Measurements from ENCODE around the gene HSPA6. TPM values are rescaled to one million over a fixed set of nuclear protein-coding genes. Genes with fewer than 3 reads are reported as not detected.

Gene HSPA6
- polyA plus RNA-seq, 1 donor from 2014 or later, result 3.8 TPM

DNA sequence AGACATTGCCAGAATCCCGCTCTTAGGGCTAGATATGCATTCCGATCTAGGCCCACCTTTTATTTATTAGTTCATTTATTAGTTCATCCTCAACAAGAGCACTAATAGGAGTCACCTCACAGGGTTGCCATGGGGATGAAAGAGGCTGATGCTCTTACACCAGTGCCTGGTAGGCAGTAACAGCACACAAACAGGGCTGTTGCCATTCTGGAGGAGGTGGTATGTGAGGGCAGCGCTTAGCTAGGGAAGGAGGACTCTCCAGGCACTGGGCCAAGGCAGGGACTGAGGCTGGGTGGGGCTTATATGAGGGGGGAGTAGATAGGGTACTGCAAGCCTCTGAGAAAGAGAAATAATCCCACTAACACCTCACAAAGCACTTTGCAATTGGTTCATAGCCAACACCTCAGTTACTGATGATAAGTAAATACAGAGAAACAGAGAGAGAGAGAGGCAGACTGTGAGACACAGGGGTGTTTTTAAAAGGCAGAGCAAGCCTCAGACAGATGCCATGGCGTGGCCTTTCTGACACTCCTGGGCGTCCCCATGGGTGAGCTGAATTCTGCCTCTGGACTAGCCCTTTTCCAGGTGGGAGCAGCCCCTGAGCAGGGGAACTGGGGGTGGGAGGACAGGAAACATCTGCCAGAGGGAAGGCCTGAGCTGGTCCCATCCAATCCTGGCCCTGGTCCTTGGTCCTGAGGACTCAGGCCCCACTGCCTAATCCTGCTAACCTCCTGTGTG, 13.2 kb upstream of the HSPA6 start:
- H3K9me2 ChIP-seq (ENCODE audit: insufficient read depth, low read length), result no peaks in the 10 kb centered on the region
- no peaks in the 10 kb centered on the region for H4K20me1 ChIP-seq (ENCODE audit: insufficient read depth)
- TF ChIP-seq TAF1 (IDR thresholded peaks at IDR 0.05; ENCODE audit: low read depth) (no peak), EZH2 (IDR thresholded peaks at IDR 0.05; ENCODE audit: borderline replicate concordance, insufficient read depth, low read length, poor library complexity, severe bottlenecking) (no peak), SMC3 (conservative IDR thresholded peaks at IDR 0.05; ENCODE audit: poor library complexity) (no peak), CTCF (IDR thresholded peaks at IDR 0.05; ENCODE audit: poor library complexity, severe bottlenecking) (no peak), EP300 (conservative IDR thresholded peaks at IDR 0.05; ENCODE audit: poor library complexity, severe bottlenecking) (no peak), RAD21 (conservative IDR thresholded peaks at IDR 0.05) (no peak), MXI1 (conservative IDR thresholded peaks at IDR 0.05; ENCODE audit: poor library complexity, severe bottlenecking) (no peak), REST (IDR thresholded peaks at IDR 0.05; ENCODE audit: borderline replicate concordance) (no peak), POLR2AphosphoS5 (IDR thresholded peaks at IDR 0.05) (no peak)
- no peak overlapping the region for H3K4me2 ChIP-seq (ENCODE audit: low read length)
- H3K79me2 ChIP-seq (replicated peaks; ENCODE audit: insufficient read depth, low read length), result no peaks in the 10 kb centered on the region
- H3K27me3 ChIP-seq (ENCODE audit: insufficient read depth, low read depth, low read length), result no peaks in the 10 kb centered on the region
- H3F3A ChIP-seq (ENCODE audit: insufficient read depth, low read length, poor library complexity, severe bottlenecking), result no peaks in the 10 kb centered on the region
- H2AFZ ChIP-seq (ENCODE audit: low read depth, low read length), result no peak overlapping the region
- H3K9me3 ChIP-seq (ENCODE audit: low read length), result no peaks in the 10 kb centered on the region
- H3K36me3 ChIP-seq (ENCODE audit: insufficient read depth, low read length), result no peaks in the 10 kb centered on the region
- H3K9ac ChIP-seq (ENCODE audit: low read length), result no peak overlapping the region
- H3K4me3 ChIP-seq (ENCODE audit: low read length), result no peak overlapping the region
- no peak overlapping the region for H3K27ac ChIP-seq (ENCODE audit: low read length)

- Histone ChIP-seq H3K27ac (ENCODE audit: low read length) (no peak overlapping the region), H3K4me2 (ENCODE audit: low read length) (no peak overlapping the region), H3K79me2 (replicated peaks; ENCODE audit: insufficient read depth, low read length) (no peaks in the 10 kb centered on the region), H2AFZ (ENCODE audit: low read depth, low read length) (no peak overlapping the region), H3K9ac (ENCODE audit: low read length) (no peak overlapping the region), H3K36me3 (ENCODE audit: insufficient read depth, low read length) (no peaks in the 10 kb centered on the region), H3F3A (ENCODE audit: insufficient read depth, low read length, poor library complexity, severe bottlenecking) (no peaks in the 10 kb centered on the region), H3K27me3 (ENCODE audit: insufficient read depth, low read depth, low read length) (no peaks in the 10 kb centered on the region), H4K20me1 (ENCODE audit: insufficient read depth) (no peaks in the 10 kb centered on the region), H3K9me3 (ENCODE audit: low read length) (no peaks in the 10 kb centered on the region), H3K4me3 (ENCODE audit: low read length) (no peak overlapping the region), H3K9me2 (ENCODE audit: insufficient read depth, low read length) (no peaks in the 10 kb centered on the region)
- TF ChIP-seq RAD21 (conservative IDR thresholded peaks at IDR 0.05), result no peak
- TF ChIP-seq MXI1 (conservative IDR thresholded peaks at IDR 0.05; ENCODE audit: poor library complexity, severe bottlenecking), result no peak
- TF ChIP-seq REST (IDR thresholded peaks at IDR 0.05; ENCODE audit: borderline replicate concordance), result no peak
- TF ChIP-seq TAF1 (IDR thresholded peaks at IDR 0.05; ENCODE audit: low read depth), result no peak
- no peak for TF ChIP-seq SMC3 (conservative IDR thresholded peaks at IDR 0.05; ENCODE audit: poor library complexity)
- no peak for TF ChIP-seq EP300 (conservative IDR thresholded peaks at IDR 0.05; ENCODE audit: poor library complexity, severe bottlenecking)
- TF ChIP-seq CTCF (IDR thresholded peaks at IDR 0.05; ENCODE audit: poor library complexity, severe bottlenecking), result no peak
- TF ChIP-seq EZH2 (IDR thresholded peaks at IDR 0.05; ENCODE audit: borderline replicate concordance, insufficient read depth, low read length, poor library complexity, severe bottlenecking), result no peak
- no peak for TF ChIP-seq POLR2AphosphoS5 (IDR thresholded peaks at IDR 0.05)
Measured at GRCh38 chr1:161511756-161512060, 12.6 kb upstream of the HSPA6 start.

All from neural cell (in vitro differentiated cells).